Measurements from ENCODE around the gene SH3BP2.

Gene SH3BP2

GRCh38 chr4:2790583-2791517 lies 2.0 kb upstream of the SH3BP2 start:
- DNase-seq (ENCODE audit: low read depth in 3 of 3) = no peak

- no peak for DNase-seq (ENCODE audit: low read depth in 3 of 3)
Measured at GRCh38 chr4:2791518-2792395, 1.1 kb upstream of the SH3BP2 start.

- no peak for DNase-seq (ENCODE audit: low read depth in 3 of 3)
Measured at GRCh38 chr4:2792396-2792710, 532 bp upstream of the SH3BP2 start.

- DNase-seq (ENCODE audit: low read depth in 3 of 3) = no peak
Measured at GRCh38 chr4:2793586-2794485, 951 bp downstream of the SH3BP2 start.

GRCh38 chr4:2794486-2795299 lies 1.8 kb downstream of the SH3BP2 start:
- no peak for DNase-seq (ENCODE audit: low read depth in 3 of 3)

- no peak for DNase-seq (ENCODE audit: low read depth in 3 of 3)
Measured at GRCh38 chr4:2795300-2795892, 2.5 kb downstream of the SH3BP2 start.

- DNase-seq (ENCODE audit: low read depth in 3 of 3) = no peak
Measured at GRCh38 chr4:2795893-2796848, 3.3 kb downstream of the SH3BP2 start.

- DNase-seq (ENCODE audit: low read depth in 3 of 3) = no peak
Measured at GRCh38 chr4:2796849-2797544, 4.1 kb downstream of the SH3BP2 start.

- peak in 1 of 3 experiments; percentile 54 for DNase-seq (ENCODE audit: low read depth in 3 of 3)
Measured at GRCh38 chr4:2797545-2798305, 4.8 kb downstream of the SH3BP2 start.

GRCh38 chr4:2798399-2799223 lies 5.7 kb downstream of the SH3BP2 start:
- DNase-seq (ENCODE audit: low read depth in 3 of 3) = no peak

- no peak for DNase-seq (ENCODE audit: low read depth in 3 of 3)
Measured at GRCh38 chr4:2799224-2799911, 6.5 kb downstream of the SH3BP2 start.

- DNase-seq (ENCODE audit: low read depth in 3 of 3) = no peak
Measured at GRCh38 chr4:2799971-2800690, 7.2 kb downstream of the SH3BP2 start.

GRCh38 chr4:2800691-2801596 lies 8.1 kb downstream of the SH3BP2 start:
- DNase-seq (ENCODE audit: low read depth in 3 of 3) = no peak

GRCh38 chr4:2802618-2803531 lies 10.0 kb downstream of the SH3BP2 start:
- no peak for DNase-seq (ENCODE audit: low read depth in 3 of 3)
